GM19395 (cell line): ENCODE data around the gene TRMT2A.

Experiments
- ATAC-seq: cut with Tn5 transposase; IDR thresholded peaks from one replicate; pipeline ENCODE4 v1.9.1; 2021; ENCODE audit warnings: mild to moderate bottlenecking, moderate library complexity; ENCODE audit not compliant: unreplicated experiment

Gene TRMT2A

DNA sequence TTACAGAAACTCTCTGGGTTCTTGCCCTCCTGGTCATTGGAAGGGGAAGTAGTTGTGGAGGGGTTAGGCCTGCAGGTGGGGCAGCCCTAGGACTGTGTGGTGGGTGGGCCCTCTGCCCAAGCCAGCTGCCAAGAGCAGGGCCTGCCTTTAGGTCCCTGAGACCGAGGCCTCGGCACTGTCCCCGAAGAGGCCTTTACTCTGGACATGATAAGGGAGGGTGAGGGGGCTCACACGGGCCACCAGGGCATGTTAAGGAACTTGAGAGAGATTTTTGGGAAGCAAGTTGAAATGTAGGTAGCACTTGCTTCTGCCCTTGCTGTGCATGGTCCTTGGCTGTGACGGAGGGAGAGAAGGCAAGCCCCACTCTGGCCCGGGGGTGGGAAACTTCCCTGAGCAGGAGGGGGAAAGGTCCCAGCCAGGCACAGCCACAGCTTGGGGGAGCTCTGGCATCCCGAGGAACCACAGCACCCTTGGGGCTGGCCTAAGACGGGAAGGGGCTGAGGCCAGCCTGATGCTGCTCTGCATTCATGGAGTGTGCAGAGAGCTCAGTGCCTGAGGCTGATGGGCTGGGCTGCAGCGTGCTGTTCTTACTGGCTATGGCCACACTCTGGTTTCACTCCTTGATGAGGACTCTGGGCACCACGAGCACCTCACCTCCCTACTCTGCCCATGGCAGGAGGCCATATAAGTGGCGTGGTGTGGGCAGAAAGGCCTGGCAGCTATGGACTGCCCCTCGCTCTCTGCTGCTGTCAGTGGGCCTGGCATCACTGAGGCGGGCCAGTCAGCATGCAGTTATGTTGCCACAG, 8.9 kb downstream of the TRMT2A start:
- ATAC-seq: no peak

DNA sequence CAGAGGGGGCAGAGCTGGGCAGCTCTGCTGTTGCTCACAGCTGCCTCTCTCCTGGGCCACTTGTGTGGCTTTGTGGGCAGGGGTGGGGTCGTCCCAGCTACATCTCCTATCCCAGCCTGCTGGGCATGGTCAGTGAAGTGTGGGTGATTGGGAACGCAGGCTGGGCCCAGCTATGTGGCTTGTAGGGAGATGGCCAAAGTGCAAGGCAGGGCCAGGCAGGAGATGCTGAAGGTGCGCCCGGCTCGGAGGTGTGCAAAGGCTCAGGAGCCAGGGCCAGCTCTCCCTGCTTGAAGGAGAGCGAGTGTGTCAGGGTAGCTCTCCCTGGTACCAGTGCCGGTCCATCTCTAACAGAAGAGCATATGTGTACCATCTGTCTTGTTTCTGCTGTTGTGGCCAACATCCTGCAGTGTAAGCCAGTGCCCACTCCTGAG, 9.5 kb downstream of the TRMT2A start:
- ATAC-seq: no peak

DNA sequence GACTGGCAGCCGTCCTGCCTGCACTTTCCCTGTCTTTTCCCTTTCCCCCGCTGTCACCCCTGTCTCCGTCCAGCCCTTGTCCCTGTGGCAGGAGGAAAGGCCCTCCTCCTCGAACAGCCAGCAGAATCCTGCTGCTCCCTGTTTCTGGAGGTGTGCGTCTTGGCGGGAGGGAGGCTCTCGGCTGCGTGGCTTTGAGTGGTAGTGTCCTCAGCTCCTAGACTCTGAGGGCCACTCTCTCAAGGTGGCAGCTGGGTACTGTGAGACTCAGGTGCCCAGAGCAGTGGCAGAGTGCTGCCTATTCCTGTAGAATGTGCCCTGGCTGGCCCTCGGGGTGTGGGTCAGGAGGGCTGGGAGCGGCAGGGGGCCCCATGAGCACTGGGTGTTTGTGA, 10.2 kb downstream of the TRMT2A start:
- no peak for ATAC-seq

DNA sequence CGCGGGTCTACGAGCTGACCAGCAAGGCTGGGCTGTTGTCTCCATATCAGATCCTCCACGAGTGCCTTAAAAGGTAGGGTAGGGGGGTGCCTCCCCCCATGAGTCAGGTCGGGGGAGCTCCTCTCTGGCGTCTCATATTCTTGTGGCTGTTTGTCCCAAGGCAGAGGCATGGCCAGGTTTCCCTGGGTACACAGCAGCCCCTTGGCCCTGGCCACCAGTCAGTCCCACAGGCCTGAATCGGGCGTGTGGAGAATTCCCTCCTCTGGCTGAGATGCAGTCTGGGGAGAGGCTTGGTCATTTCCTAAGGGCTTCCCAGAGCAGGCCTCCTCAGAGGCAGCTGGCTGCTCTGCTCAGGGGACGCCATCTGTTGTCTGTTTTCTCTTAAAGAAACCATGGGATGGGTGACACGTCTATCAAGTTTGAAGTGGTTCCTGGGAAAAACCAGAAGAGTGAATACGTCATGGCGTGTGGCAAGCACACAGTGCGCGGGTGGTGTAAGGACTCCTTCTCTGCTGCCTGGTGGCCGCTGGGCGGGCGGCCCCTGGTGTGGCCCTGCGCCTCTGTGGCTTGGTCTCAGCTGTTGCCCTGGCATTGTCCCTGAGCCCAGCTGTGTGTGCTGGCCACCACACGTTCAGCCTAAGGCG, 10.7 kb downstream of the TRMT2A start:
- no peak for ATAC-seq

DNA sequence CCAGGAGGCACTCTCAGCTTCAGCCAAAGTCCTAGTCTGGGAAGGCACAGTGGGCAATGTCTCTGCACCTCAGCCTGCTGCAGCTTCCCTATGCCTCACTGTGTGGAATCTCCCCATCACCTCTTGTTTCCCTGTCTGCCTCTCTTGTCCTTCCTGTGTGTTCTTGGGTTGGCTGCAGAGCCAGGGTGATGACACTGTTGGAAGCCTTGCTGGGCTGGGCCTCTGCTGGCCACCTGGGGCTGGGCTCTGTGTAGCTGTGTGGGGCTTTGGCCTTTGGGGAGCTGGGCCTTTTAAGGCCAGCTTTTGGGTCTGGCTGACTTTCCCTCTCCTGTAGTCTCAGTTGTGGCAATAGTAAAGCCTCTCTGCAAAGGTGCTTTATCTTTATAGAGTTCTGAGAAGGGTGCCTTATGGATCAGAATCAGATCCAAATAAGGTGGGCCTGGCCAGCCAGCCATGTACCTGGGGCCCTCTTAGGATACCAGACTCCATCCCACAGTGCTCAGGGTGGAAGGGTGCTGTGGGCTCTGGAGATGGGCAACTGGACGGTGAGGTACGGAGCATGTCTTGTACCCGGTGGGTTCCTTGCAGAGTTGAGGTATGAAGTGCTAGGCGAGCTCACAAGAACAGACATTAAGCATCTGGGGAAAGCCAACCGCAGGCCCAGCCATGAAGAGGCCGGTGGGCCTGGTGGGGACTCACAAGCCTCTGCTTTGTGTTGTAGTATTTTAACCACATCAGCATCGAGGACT, 11.4 kb downstream of the TRMT2A start:
- no peak for ATAC-seq

DNA sequence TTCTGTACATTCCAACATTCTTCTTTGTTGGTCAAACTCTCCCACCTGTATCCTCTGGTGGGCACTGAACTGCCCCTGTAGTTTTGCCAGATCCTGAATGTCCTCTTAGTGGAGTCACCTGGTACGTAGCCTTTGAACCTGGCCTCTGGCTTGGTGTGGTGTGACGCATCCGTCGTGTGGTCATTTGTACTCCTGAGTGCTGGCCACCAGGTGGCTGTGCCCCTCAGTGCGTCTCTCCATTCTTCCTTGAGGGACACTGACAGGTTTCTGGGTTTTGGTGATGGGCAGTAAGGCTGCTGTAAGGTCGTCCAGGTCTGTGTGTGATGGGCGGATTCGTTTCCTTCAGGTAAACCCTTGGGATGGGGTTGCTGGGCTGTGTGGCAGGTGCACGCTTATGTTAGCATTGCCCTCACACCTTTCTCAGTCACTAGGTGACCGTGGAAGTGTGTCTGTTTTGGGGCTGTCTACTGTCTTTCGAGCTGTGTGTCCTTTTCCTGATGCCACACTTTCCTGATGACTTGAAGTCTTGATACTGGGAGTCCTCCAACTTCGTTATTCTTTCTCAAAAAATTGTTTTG, 14.7 kb downstream of the TRMT2A start:
- no peak for ATAC-seq

DNA sequence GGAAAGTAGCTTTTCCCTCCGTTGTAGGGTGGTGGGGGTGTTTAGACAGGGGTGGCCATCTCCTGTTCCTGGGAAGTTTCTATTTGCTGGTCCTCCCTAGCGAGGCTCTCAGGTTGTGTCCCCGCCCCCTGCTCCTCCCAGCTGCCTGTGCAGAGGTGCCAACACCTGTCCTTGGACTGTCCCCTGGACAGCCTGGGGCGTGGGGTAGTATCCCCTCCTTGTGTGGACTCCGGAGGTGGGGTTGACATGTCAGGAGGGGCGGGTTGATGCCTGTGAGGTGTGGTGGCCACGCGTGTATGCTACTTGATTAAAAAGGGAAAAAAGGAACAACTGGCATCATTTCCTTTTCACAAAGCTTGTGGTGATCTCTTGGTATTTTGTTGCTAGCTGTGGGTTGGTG, 15.4 kb downstream of the TRMT2A start:
- no peak for ATAC-seq

DNA sequence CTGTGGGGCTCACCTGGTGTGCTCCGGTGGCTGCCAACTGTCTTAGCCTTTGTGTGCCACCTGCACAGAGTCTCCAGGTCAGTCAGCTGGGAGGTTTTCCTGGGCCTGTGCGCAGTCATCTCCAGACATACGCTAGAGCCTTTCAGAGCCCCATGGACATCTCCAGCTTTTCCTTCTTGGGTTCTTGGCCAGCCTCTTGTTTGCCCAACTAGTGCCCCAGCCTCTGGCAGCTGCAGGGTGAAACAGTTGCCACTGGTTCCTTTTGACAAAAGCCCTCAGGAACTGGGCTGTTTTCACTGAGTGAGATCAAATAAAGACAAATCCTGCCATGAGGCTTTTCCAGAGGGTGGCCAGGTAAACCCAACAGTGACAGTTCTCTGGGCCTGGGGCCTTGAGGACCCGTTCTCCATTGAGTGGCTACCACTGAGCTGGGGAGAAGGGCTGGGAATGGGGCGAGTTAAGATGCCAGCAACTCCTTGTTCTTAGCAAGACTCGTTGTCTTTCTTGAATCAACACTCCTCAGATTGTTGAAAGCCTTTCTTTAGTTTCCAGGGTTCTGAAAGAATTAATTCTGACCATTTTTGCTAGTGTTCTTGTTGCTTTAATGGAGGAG, 17.8 kb downstream of the TRMT2A start:
- no peak for ATAC-seq

DNA sequence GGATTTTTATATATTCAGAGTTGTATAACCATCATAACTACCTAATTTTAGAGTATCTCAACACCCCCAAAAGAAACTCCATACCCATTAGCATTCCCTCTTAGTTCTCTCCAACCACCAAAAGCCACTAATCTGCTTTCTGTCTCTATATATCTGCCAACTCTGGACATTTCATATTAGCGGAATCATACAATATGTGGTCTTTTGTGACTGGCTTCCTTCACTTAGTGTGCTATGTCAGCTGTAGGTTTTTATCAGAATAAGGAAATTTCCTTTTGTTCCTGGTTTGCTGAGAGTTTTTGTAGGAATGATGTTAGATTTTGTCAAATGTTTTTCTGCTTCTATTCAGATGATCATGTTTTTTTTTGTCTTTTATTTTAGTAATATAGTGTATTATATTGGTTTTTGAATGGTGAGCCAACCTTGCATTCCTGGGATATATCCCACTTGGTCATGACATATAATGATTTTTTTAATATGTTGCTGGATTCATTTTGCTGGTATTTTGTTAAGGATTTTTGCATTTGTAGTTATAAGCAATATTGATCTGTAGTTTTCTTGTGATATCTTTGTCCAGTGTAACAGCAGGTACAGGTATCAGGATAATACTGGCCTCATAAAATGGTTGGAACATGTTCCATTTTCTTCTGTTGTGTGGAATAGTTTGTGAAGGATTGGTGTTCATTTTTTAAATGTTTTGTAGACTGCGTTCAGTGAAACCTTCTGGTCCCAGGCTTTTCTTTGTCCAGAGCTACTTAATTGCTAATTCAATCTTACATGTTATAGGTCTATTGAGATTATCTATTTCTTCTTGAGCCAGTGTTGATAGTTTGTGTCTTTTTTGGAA, 20.2 kb downstream of the TRMT2A start:
- no peak for ATAC-seq

DNA sequence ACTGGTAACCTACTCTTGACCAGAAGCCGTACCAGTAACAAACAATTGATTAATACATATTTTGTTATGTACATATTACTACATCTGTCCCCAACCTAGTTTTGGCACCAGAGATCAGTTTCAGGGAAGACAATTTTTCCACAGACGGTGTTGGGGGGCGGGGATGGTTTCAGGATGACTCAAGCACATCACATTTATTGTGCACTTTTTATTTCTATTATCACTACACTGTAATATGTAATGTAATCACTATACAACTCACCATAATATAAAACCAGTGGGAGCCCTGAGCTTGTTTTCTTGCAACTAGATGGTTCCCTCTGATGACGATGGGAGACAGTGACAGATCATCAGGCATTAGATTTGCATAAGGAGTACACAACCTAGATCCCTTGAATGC, 21.5 kb downstream of the TRMT2A start:
- no peak for ATAC-seq

DNA sequence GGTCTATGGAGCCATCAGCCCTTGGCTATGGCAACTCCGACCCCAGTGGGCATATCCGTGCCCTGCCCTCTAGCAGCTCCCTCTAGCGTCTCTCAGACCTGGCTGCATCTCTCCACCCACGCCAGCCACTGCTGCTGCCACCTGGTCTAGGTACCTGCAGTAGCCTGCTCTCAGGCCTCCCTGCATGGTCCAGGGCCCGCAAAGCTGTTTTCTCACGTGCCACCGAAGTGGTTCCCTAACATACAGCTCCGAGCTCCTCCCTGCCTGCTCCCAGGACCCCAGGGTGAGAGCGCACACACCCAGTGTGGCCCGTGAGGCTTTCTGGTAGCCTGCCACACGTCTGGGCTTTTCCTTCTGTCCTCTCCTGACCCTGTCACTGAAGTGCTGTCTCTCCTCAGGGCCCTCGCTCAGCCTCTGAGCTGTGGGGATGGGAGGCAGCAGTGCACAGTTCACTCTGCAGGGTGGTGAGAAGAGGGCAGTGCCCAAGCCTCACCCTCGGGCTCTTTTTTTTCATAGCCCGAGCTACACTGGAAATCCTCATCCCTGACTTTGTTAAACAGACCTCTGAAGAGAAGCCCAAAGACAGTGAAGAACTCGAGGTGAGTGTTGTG, 22.7 kb downstream of the TRMT2A start:
- no peak for ATAC-seq

DNA sequence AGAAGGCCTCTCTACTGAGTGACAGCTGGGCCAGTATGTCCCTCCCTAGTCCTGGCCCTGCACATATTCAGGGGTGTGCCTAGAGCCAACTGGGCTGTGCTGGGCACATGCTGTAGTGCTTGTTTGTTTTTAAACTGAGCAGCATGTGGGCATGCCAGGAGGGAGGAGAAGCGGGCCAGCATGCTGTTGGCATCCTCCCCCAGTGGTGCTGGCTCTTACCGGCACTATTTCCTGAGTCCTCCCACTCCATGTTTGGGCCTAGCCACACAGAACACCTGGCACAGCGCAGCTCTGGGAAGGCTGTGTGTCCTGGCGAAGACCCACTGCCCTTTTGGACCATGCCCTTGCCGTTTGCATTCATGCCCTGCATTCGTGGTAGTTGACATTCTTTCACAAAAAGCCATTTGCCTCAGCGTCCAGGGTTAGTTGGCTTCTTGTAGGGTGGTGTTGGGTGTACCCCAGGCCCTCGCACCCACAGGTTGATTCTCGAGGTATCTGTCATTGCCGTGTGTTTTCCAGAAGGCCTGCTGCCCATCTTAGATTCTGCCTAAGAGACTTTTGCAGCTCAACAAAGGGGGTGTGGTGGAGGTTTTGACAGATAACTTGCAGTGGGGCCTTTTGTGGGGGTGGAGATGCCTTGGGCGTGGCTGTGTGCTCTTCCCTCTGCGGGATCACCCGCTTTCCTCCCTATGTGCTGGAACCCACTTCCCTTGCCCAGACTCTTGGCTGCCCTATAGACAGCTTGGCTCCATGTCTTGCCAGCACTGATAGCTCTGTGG, 23.4 kb downstream of the TRMT2A start:
- no peak for ATAC-seq

DNA sequence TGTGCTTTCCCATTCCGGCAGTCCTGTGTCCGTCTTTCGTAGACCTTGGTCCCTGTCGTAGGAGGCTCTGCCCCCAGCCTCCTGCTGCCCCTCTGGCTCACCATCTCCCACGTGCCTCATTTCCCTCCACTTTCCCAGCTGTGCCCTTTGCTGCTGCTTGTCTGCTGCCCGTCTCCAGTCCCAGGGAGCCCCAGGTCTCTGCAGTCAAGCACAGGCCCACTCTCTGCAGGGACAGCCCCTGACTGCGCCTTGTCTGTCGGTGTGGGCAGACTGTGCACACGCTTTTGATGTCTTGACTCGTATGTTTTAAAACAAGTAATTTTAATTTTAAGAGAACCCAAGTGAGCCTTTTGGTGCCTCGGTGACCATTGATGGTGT, 24.6 kb downstream of the TRMT2A start:
- ATAC-seq: no peak

DNA sequence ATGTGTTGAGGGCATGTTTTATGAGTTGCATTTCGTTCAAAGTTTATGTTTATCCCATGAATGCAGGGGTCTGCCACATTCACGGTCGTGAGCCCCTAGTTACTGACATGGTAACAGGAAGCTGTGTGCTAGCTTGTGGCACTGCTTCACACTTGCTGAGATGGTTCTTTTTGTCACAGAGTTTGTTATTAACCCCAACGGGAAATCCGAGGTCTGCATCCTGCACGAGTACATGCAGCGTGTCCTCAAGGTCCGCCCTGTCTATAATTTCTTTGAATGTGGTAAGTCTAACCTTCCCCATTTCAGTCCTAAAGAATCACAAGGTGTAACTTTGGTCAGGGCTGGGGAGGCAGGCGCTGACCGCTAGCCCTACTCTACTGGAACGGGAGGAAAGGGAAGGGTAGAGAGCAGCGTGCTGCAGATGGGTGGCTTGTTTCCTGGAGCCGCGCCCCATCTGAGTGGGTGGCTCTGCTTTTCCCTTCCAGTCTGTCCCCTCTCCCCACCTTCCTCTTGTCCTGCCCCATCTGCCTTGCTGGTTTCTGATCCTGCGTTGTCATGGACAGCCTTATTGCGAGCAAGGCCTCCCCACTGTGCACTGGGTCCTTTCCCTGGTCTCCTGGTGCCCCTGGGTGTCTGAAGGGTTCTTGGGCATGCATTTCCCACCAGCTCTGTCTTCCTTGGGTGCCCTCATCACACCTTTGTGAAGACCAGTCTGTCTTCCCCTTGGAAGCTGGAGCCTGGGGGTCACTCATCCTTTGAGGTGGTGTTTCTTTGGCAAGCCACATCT, 25.1 kb downstream of the TRMT2A start:
- no peak for ATAC-seq

DNA sequence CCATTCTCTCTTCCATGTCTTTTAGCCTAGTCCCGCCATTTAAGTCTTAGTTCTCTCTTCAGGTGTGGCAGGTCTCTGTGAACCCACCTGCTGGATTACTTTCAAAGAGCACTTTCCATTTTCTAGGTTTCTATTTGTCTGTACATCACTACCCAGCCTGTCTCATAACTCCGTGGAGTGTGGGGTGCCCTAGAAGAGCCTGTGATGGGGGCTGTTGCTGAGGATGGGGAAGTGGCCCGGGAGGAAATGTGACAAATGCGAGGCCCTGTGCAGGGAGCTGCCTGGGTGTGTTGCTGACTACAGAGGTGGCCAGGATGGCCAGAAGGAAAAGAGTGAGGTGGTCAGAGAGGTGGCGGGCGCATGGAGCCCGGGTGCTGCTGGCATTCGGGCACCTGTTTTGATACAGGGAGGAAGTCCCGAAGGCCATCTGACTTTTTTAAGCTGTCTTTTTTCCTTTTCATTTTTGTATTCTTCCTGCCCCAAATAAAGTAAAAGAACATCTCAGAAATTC, 26.2 kb downstream of the TRMT2A start:
- no peak for ATAC-seq

DNA sequence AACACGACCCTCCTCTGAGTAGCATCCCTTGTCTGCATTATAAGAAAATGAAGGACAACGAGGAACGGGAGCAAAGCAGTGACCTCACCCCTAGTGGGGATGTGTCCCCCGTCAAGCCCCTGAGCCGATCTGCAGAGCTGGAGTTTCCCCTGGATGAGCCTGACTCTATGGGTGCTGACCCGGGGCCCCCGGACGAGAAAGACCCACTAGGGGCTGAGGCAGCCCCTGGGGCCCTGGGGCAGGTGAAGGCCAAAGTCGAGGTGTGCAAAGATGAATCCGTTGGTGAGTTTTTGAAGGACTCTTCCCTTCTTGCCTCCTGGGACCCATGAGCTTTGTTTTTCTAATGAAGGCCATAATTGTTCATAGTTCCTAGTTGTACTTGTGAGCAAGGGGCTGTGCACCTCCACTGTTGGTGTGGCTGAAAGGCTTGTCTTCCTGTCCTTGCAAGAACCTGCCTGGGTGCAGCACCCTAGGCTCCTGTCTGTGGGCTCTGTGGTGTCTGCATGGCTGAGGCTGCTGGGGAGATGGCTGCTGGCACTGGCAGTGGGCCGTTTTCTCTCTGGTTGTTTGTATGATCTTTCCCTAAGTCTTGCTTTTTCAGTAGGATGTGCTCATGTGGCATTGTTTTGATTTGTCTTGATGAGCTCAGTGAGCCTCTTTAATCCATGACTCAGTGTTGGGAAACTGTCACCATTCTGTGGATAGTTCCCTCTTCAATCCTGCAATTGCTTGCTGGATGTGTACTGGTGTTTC, 26.9 kb downstream of the TRMT2A start:
- no peak for ATAC-seq

DNA sequence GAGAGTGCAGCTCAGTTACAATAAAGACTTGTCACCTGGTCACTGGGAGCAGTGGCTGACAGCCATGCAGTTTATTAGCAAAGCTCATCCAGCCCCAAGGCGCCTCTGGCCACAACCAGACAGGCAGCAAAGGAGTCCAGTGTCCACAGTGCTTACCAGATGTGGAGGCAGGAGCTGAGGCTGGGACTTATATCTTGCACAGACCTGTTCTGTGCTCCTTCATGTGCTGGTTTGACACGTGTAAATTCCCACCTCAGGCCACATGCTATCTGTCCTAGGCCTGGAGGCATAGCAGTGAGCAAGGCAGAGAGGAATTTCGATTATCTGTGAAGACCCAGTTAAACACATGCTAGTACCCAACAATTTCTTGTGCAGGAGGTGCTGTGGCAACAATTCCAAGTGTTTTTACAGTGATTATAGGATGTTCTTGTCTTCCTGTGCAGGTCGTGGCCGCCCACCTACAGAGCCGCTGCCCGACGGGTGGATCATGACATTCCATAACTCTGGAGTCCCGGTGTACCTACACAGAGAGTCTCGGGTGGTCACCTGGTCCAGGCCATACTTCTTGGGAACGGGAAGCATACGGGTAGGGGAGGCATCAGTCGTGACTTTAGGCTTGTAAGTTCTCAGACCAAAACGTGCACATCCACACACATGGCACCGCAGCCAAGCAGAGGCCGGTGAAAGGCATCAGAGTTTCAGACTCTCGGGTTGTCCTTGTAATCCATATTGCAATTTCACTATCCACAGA, 27.6 kb downstream of the TRMT2A start:
- ATAC-seq: no peak
